GM18868 (cell line): ENCODE measurements around the gene GLI1.
"Not testable (repeated sequence)": the region's sequence is repeated elsewhere in the genome, so short reads cannot be mapped to it uniquely, and the experiment has no call there.

Experiments used
- ATAC-seq: cut with Tn5 transposase; IDR thresholded peaks from one replicate; pipeline ENCODE4 v1.9.1; 2021; ENCODE audit warnings: mild to moderate bottlenecking, moderate library complexity; ENCODE audit not compliant: unreplicated experiment

Gene GLI1

DNA sequence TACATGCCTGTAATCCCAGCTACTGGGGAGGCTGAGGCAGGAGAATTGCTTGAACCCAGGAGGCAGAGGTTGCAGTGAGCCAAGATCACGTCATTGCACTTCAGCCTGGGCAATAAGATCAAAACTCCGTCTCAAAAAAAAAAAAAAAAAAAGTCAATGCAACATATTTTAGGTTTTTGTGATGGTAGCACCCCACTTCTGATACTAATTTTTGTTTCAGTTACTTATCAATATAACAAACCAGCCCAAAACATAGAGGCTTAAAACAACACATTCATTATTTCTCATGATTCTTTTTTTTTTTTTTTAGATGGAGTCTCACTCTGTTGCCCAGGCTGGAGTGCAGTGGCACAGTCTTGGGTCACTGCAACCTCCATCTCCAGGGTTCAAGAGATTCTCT, 18.2 kb upstream of the GLI1 start:
- ATAC-seq, result not testable (repeated sequence)

DNA sequence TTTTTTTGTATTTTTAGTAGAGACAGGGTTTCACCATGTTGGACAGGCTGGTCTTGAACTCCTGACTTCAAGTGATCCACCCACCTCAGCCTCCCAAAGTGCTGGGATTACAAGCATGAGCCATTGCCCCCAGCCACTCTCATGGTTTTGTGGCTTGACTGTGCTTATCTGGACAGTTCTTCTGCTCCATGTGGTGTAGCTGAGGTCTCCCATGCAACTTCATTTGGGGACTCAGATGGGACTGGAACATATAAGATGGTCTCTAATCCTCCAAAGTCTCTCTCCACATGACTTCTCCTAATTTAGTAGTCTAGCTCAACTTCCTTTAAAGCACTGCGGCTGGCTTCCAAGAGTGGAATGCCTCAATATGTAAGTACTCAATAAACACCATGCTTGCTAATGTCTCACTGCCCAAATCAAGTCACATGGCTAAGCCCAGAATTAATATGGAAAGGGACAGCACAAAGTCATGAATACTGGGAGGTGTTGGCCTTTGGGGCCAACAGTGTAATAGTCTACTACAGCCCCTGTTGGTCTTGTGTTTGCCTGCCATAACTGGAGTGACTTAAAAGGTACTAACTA, 17.6 kb upstream of the GLI1 start:
- ATAC-seq, result no peak

DNA sequence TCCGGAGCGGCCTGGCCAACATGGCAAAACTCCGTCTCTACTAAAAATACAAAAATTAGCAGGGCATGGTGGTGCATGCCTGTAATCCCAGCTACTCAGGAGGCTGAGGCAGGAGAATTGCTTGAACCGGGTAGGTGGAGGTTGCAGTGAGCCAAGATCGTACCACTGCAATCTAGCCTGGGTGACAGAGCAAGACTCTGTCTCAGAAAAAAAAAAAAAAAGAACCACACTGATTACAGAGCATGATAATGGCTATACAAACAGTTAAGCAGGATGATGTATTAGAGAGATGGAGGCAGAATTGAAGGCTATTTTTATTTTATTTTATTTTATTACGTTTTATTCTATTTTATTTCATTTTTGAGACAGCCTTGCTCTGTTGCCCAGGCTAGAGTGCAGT, 15.2 kb upstream of the GLI1 start:
- ATAC-seq, result not testable (repeated sequence)

DNA sequence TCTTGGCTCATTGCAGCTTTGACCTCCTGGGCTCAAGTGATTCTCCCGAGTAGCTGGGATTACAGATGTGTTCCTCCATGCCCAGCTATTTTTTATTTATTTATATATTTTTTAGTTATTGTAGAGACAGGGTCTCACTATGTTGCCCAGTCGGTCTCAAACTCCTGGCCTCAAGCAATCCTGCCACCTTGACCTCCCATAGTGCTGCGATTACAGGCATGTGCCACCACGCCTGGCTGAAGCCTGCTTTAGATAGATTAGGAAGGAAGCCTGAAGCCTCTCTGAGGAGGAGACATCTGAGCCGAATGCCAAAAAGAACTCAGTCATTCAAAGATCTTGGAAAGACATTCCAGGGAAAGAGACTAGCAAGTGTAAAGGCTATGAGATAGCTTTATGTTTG, 14.8 kb upstream of the GLI1 start:
- no peak for ATAC-seq

DNA sequence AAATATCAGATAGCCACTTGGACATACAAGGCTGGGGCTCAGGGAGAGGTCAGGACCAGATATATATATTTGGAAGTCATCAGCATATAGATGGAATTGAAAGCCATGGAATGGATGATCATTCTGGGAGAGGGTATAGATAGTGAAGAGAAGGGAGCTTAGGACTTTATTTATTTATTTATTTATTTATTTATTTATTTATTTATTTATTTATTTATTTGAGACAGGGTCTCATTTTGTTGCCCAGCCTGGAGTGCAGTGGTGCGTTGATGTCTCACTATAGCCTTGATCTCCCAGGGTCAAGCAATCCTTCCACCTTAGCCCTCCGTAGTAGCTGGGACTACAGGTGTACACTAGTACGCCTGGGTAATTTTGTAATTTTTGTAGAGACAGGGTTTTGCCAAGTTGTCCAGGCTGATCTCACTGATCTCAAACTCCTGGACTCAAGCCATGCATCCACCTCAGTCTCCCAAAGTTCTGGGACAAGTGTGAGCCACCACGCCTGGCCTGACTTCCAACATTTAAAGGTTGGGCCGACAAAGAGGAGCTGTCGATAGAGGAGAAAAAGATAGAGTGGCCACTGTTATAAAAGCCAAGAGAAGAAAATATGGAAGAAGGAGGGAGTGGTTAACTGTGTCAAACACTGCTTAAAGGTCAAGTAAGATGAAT, 13.2 kb upstream of the GLI1 start:
- no peak for ATAC-seq

DNA sequence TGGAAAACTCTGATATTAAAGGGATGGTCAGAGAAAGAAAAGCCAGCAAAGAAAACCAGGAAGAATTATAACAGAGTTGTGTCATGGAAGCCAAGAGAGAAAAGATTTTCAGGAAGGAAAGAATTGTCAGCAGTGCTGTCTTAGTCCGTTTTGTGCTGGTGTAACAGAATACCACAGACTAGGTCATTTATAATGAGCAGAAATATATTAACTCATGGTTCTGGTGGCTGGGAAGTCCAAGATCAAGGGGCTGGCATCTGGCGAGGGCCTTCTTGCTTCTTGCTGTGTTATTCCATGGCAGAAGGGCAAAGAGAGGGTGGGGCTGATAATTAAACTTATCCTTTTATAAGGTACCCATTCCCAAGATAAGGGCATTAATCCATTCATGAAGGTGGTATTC, 10.9 kb upstream of the GLI1 start:
- ATAC-seq, result no peak

DNA sequence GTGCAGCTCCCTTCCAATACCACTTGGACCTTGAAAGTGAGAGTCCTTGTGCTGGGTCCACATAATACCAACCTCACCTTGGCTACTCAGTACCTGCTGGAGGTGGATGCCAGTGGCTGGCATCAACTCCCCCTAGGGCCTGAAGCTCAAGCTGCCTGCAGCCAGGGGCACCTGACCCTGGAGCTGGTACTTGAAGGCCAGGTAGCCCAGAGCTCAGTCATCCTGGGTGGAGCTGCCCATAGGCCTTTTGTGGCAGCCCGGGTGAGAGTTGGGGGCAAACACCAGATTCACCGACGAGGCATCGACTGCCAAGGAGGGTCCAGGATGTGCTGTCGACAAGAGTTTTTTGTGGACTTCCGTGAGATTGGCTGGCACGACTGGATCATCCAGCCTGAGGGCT, 10.2 kb upstream of the GLI1 start:
- ATAC-seq, result no peak

DNA sequence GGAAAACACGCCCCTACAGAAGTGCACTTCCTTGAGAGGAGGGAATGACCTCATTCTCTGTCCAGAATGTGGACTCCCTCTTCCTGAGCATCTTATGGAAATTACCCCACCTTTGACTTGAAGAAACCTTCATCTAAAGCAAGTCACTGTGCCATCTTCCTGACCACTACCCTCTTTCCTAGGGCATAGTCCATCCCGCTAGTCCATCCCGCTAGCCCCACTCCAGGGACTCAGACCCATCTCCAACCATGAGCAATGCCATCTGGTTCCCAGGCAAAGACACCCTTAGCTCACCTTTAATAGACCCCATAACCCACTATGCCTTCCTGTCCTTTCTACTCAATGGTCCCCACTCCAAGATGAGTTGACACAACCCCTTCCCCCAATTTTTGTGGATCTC, 9.5 kb upstream of the GLI1 start:
- ATAC-seq, result no peak

DNA sequence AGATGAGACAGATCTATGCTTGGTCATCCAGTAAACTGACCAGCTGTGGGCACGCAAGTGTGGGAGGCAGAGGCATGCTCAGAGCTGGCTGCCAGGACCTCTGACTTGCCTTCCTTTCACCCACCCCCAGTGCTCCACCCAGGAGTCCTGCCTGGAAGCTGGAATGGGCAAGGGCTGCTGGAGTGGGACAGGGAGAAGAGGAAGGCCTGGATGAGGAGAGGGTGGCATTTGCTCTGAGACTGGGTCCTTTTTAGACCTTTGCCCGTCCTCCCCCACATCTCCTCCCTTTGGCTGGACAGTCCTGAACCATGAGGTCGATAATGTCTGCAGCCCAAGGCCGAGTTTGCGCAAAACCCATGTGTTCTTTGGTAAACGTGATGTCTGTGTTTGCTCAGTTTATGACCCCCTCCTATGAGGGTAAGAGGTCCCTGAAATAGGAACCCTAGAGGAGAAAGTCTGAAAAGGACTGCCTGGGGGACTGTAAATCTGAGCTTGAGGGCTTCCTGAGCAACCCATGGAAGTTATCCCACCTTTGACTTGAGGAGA, 8.3 kb upstream of the GLI1 start:
- no peak for ATAC-seq

DNA sequence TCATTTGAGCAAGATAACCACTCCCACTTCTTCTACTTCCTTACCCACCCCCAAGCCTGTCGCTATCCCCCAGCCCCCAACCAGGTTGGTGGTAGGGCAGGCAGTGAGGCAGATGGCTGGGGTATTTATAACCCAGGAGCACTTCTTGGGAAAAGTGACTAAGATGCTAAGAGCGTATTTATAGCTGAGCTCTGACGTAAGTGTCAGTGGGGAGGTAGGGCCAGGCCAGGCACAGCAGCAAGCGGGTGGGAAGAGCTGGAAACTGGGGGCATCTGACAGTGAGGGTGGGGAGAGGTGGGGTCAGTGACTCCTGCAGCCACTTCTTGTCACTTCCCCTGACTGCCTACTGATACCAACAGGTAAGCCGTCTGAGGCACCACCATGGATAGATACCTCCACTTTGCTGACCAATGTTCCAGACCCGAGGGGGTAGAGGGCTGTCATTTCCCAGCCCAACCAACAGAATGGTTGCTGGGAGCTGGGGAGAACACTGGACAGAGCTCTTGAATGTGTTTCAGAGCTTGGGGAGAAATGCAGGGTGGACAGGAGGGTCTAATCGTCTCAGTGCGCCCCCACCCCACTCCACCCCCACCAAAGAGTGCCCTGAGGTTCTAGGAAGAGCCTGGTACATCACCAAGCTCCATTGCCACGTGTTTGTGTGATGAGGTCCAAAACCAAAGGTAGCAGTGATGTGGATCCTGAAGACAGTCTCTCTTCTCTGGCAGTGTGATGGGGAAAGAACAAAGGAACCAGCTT, 7.2 kb upstream of the GLI1 start:
- ATAC-seq, result no peak

DNA sequence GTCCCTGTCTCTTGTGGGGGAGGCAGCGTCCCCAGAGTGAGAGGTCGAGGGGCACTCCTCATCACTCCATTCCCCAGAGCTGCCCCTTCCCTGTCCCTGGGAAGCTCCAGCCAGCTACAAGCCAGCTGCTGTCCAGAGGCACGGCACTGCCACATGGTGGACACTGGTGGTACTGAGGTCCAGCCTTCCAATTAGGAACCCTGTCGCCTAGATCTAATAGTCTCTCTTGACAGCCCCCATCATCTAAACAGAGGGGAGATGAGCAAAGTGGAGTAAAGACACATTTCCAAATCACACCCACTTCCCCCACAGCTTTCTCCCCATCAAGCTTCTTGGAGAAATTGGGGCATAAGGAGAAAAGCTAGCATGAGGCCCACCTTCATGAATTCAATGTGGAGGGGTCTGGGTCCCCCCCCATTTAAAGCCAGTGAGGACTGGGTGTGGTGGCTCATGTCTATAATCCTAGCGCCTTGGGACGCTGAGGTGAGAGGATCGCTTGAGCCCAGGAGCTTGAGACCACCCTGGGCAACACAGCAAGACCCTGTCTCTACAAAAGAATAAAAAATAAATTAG, 6.6 kb upstream of the GLI1 start:
- peak; percentile 58 for ATAC-seq

DNA sequence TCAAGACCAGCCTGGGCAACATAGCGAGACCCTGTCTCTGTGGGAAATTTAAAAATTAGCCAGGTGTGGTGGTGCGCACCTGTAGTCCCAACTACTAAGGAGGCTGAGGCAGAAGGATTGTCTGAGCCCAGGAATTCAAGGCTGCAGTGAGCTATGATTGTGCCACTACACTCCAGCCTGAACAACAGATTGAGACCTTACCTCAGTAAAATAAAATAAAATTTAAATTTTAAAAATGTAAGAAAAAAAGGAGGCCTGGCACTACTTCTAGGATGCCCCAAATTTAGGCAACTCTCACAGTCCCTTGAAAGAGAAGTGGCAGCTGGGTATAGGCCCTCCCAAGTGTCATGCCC, 5.4 kb upstream of the GLI1 start:
- ATAC-seq, result no peak

DNA sequence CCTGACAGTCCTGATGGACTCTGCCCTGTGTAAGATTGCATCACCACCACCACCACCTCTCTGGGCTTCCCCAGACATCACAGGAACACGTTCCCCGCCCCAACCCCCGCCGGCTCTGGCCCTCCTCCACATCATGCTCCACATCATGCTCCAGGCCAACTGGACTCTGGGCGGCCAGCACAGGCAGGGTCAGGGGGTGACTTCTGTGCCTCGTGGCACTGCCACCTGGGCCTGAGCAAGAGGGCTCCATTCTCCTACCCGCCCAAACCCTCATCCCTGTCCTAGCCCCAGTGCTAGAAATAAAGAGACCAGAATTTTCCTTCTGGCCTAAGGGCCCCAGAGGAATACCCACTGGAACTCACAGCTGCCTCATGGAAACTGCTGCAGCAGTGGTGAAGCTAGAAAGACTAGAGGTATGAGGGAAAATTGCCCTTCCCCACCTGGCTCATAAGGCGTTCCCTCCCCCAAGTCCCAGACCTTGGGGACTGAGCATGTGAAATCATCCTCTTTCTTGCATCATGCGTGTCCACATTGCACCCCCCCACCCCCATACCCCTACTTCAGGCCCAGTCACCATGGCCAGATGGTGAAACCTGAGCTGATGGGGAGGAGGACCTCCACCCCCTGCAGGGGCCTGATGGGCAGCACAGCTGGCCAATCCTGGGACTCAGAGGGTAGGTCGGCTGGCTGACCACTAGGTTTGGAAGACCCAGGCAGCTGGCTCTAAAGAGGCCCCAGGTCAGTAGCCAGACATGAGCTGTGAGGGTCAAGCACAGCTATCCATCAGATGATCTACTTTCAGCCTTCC, 4.8 kb upstream of the GLI1 start, which contains the start of gene INHBE:
Gene INHBE, plus strand, starts transcription at position 742 of the 808 bp plus-strand sequence. CDS start 230 bp downstream, outside the sequence.
- no peak for ATAC-seq

DNA sequence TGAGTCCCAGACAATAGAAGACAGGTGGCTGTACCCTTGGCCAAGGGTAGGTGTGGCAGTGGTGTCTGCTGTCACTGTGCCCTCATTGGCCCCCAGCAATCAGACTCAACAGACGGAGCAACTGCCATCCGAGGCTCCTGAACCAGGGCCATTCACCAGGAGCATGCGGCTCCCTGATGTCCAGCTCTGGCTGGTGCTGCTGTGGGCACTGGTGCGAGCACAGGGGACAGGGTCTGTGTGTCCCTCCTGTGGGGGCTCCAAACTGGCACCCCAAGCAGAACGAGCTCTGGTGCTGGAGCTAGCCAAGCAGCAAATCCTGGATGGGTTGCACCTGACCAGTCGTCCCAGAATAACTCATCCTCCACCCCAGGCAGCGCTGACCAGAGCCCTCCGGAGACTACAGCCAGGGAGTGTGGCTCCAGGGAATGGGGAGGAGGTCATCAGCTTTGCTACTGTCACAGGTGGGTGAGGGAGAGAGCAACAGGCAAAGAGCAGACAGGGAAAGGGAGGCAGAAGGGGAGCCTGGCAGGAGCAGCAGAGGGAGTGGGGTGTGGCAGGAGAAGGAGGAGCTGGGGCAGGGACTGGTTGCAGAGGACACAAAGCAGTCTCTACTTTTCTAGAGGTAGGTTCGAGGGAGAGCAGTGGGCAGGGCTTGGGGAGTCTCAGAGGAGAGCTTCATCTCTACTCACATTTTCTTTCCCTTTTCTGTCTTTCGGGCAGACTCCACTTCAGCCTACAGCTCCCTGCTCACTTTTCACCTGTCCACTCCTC, 4.0 kb upstream of the GLI1 start:
- ATAC-seq, result no peak

DNA sequence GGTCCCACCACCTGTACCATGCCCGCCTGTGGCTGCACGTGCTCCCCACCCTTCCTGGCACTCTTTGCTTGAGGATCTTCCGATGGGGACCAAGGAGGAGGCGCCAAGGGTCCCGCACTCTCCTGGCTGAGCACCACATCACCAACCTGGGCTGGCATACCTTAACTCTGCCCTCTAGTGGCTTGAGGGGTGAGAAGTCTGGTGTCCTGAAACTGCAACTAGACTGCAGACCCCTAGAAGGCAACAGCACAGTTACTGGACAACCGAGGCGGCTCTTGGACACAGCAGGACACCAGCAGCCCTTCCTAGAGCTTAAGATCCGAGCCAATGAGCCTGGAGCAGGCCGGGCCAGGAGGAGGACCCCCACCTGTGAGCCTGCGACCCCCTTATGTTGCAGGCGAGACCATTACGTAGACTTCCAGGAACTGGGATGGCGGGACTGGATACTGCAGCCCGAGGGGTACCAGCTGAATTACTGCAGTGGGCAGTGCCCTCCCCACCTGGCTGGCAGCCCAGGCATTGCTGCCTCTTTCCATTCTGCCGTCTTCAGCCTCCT, 3.4 kb upstream of the GLI1 start:
- ATAC-seq, result peak; percentile 35

DNA sequence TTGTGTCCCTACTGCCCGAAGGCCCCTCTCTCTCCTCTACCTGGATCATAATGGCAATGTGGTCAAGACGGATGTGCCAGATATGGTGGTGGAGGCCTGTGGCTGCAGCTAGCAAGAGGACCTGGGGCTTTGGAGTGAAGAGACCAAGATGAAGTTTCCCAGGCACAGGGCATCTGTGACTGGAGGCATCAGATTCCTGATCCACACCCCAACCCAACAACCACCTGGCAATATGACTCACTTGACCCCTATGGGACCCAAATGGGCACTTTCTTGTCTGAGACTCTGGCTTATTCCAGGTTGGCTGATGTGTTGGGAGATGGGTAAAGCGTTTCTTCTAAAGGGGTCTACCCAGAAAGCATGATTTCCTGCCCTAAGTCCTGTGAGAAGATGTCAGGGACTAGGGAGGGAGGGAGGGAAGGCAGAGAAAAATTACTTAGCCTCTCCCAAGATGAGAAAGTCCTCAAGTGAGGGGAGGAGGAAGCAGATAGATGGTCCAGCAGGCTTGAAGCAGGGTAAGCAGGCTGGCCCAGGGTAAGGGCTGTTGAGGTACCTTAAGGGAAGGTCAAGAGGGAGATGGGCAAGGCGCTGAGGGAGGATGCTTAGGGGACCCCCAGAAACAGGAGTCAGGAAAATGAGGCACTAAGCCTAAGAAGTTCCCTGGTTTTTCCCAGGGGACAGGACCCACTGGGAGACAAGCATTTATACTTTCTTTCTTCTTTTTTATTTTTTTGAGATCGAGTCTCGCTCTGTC, 2.7 kb upstream of the GLI1 start:
- ATAC-seq, result no peak

DNA sequence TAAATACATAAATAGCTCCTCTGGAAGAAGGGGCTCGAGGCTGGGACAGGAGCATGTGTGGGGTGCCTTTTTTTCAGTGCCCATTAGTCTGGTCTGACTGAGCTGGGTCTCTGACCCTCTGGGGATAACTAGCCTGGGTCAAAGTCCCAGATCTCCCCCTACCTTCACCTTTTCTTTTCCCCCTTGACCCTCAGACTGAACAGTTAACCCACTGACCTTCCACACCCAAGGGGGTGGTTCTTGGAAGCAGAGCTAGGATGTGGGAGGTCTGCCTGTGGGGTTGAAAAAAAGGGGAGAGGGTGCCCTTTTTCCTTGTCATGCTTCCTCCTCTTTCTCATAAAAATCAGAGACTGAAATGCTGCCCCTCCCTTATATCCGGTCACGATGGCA, 925 bp upstream of the GLI1 start:
- ATAC-seq, result no peak

DNA sequence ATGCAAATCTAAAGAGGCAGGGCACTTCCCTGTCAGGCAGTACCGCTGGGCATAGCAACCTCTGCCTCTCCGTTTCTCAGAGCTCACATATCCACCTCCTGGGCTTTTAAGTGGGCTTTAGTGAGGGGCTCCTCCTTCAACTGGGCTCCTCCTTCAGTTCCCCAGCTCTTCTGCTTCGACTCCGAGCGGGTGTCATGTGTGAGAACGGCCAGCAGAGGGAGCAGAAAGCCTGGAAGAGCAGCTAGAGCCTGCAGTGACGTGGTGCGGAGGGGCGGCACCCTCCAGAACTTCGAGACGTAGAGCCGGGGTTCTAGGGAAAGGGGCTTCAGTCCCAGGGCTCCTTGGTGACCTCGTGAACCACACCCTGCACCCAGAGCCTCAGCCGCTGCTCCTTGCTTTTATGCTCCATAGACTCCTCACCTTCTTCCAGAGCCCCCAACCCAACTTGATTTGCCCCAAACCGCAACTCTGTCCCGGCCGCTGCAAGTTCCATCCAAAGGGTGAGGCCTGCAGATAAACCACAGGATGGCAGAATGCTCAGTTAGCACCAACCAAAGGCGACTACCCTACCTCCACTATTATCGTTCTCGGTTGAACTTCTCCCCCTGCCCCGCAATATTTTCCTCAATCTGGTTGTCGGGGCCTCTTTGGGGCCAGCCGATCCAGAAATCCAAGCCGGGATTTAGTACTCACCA, 383 bp upstream of the GLI1 start:
- peak; percentile 72 for ATAC-seq

DNA sequence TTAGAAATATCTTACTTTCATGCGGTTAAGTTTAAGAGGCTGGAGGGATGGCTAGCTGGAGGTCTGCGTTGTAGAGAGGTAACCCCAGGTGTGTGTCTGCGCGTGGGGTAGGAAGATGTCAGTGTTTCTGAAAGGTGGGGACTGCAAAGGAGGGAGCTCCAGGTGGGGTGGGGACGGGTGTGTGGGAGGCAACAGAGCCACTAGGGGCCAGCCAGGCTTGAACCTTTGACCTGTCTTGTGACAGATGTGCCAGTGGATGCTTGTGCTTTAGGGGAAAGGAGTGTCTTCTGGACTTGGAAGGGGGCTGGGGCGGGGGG, 841 bp downstream of the GLI1 start:
- ATAC-seq, result no peak
